ENCODE measurements around the gene VPS45. TPM values are rescaled to one million over a fixed set of nuclear protein-coding genes. Genes with fewer than 3 reads are reported as not detected.

The VPS45 gene
- total and polyA plus RNA-seq, 2 of the 13 experiments (the other 11 are each of a cell fraction or from before 2014, with no cell fraction given) = 15.2 to 25.2 TPM

- TF ChIP-seq ZHX2 (IDR thresholded peaks at IDR 0.05; ENCODE audit: low read depth) (peak; percentile 60; the same call in 1 of the 2 replicates), ZHX2 (CRISPR knock-in tag; IDR thresholded peaks at IDR 0.05; ENCODE audit: borderline replicate concordance) (no peak), ZNF564 (CRISPR knock-in tag; IDR thresholded peaks at IDR 0.05) (peak; percentile 23; the same call in 1 of the 2 replicates), HOXA3 (CRISPR knock-in tag; IDR thresholded peaks at IDR 0.05) (peak; percentile 66), AKNA (CRISPR knock-in tag; IDR thresholded peaks at IDR 0.05; ENCODE audit: borderline replicate concordance) (no peak), ZNF572 (CRISPR knock-in tag; IDR thresholded peaks at IDR 0.05) (no peak), NRL (CRISPR knock-in tag; IDR thresholded peaks at IDR 0.05; ENCODE audit: borderline replicate concordance) (peak; percentile 78; the same call in 1 of the 2 replicates), SRSF1 (optimal IDR thresholded peaks at IDR 0.05; ENCODE audit: low read depth, low read length) (peak; percentile 42), ZNF20 (CRISPR knock-in tag; IDR thresholded peaks at IDR 0.05) (peak; percentile 91; the same call in 1 of the 2 replicates), CHD4 (IDR thresholded peaks at IDR 0.05; ENCODE audit: borderline replicate concordance, low read length) (no peak; the same call in 1 of the 2 replicates), SIN3A (IDR thresholded peaks at IDR 0.05; ENCODE audit: borderline replicate concordance, low read depth, low read length) (peak; percentile 87), NR2C2 (CRISPR knock-in tag; IDR thresholded peaks at IDR 0.05; ENCODE audit: borderline replicate concordance) (peak; percentile 84; the same call in 1 of the 2 replicates), ZNF180 (CRISPR knock-in tag; IDR thresholded peaks at IDR 0.05; ENCODE audit: borderline replicate concordance, low read depth) (no peak), ZFP37 (CRISPR knock-in tag; IDR thresholded peaks at IDR 0.05; ENCODE audit: borderline replicate concordance) (no peak), ZNF850 (CRISPR knock-in tag; conservative IDR thresholded peaks at IDR 0.05) (0 out of 2 replicates have a peak, but pooled peaks have one; percentile 38), HDAC2 (CRISPR knock-in tag; IDR thresholded peaks at IDR 0.05) (peak; percentile 13), ZNF703 (CRISPR knock-in tag; IDR thresholded peaks at IDR 0.05; ENCODE audit: borderline replicate concordance) (0 out of 2 replicates have a peak, but pooled peaks have one; percentile 59), ZNF570 (CRISPR knock-in tag; IDR thresholded peaks at IDR 0.05; ENCODE audit: borderline replicate concordance) (no peak)
These were observed at the start of gene VPS45 (continued) for GRCh38 chr1:150067184-150068108.

Measured in HepG2 (cell line).